ENCODE data around the gene SPPL2B. TPM values are rescaled to one million over a fixed set of nuclear protein-coding genes. Genes with fewer than 3 reads are reported as not detected.
A peak's percentile ranks its signal among the peaks of the same experiment; 100 is the strongest.

The SPPL2B gene
- total and polyA plus RNA-seq, 7 donors: 11.4 to 38.0 (median 22.1) TPM

DNA sequence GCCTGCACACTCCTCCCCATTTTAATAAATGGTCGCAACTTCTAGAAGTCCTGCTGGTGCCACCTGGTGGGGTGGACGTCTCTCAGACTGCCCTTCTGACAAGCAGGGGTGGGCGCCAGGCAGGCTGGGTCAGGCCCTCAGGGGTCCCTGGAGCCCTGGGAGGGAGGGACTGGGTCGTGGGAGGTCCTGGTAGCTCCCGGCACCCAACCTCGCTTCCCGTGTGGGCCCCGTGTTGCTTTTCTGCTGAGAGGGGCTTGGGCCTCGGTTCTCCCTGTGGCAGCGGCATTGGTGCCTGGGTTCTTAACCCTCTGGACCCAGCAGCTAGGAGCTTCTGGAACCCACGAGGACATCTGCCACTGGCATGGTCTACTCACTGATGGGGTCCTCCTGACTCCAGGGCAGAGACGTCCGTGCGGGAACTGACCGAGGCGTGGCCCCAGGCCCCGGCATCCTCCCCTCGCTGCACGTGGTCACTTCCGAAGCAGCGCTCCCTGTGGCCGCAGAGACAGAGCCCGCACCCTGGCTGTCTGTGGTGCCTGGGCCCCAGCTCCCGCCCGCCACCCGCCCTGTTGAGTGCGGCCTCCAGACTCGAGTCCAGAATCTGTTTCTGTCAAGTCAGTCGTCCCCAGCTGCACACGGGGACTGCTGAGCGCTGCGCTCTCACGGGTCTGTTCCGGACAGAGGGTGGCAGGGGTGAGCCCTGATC, 25.6 kb downstream of the SPPL2B start:
- Histone ChIP-seq H3K4me1 (peaks cover 9% of the 10 kb centered on the region), H3K27ac (no peak overlapping the region), H3K36me3 (ENCODE audit: insufficient read depth in 1 of 2, low read depth in 1 of 2) (peaks cover 0 to 44% of the 10 kb centered on the region in 2 donors), H3K4me3 (no peak overlapping the region), H3K27me3 (ENCODE audit: insufficient read depth in 3 of 3, low read length in 2 of 3) (no peaks in the 10 kb centered on the region), H3K9me3 (no peaks in the 10 kb centered on the region)
- TF ChIP-seq, protein P1, sequence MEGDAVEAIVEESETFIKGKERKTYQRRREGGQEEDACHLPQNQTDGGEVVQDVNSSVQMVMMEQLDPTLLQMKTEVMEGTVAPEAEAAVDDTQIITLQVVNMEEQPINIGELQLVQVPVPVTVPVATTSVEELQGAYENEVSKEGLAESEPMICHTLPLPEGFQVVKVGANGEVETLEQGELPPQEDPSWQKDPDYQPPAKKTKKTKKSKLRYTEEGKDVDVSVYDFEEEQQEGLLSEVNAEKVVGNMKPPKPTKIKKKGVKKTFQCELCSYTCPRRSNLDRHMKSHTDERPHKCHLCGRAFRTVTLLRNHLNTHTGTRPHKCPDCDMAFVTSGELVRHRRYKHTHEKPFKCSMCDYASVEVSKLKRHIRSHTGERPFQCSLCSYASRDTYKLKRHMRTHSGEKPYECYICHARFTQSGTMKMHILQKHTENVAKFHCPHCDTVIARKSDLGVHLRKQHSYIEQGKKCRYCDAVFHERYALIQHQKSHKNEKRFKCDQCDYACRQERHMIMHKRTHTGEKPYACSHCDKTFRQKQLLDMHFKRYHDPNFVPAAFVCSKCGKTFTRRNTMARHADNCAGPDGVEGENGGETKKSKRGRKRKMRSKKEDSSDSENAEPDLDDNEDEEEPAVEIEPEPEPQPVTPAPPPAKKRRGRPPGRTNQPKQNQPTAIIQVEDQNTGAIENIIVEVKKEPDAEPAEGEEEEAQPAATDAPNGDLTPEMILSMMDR (IDR thresholded peaks at IDR 0.05): no peak
- intact Hi-C loops (cut with DNase I): no loop called here
- DNase-seq (no peak), ATAC-seq (no peak)
- 91 to 93% (median 92%) methylated on average over 30 to 34 of the region's 34 CpGs for WGBS, 3 donors

DNA sequence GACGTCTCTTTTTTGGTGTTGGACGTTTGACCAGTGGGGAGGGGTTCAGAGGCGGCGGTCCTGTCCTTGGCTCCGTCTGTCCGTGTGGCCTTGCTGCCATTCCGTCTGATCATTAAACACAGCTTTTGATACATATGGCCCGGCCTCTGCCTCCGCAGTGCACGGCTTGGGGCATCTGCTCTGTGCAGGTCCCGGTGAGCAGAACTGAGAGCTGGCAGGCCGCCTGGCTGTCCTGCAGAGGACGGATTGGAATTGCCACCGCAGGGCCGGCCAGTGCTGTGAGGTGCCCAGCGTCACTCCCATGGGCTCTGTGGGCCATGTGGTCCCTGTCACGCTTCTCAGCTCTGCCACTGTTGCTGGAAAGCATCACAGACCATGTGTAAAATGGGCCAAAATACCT, 26.2 kb downstream of the SPPL2B start:
- Histone ChIP-seq H3K4me3 (no peak overlapping the region), H3K27ac (no peak overlapping the region), H3K27me3 (ENCODE audit: insufficient read depth in 3 of 3, low read length in 2 of 3) (no peaks in the 10 kb centered on the region), H3K36me3 (ENCODE audit: insufficient read depth in 1 of 2, low read depth in 1 of 2) (peaks cover 0 to 44% of the 10 kb centered on the region in 2 donors), H3K4me1 (peaks cover 9% of the 10 kb centered on the region), H3K9me3 (no peaks in the 10 kb centered on the region)
- TF ChIP-seq, protein P1 (IDR thresholded peaks at IDR 0.05): no peak
- ATAC-seq: no peak
- no peak for DNase-seq
- WGBS, 3 donors: 84 to 89% (median 86%) methylated on average over 17 of the region's 17 CpGs
- intact Hi-C loops (cut with DNase I): no loop called here

DNA sequence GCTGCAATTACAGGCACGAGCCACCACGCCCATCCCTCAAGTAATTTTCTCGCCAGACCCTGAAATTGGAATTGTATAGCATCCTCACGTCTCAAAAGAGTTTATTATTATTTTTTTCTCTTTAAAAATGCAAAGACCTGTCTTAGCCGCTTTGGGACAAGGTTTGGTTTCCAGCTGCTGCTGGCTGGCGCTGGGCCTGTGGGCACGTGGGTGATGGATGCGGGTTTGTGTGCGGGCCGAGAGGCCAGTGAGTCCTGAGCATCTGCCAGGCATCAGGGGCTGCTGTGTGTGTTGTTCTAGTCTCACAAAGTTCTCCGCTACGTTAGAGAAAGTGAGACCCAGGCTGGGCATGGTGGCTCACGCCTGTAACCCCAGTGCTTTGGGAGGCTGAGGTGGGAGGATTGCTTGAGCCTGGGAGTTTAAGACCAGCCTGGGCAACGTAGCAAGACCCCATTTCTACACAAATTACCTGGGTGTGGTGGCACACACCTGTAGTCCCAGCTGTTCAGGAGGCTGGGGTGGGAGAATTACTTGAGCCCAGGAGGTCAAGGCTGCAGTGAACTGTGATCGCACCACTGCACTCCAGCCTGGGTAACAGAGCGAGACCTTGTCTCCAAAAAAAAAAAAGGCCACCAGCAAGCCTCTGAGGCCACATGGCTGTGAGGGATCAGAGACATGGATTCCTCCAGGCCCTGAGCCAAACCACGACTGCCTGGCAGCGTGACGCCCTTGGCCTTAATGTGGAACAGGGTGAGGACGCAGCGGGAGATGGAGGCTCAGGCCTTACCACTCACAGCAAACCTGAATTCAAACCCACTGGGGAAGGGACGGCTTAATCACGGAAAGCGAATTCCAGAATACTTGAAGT, 26.9 kb downstream of the SPPL2B start:
- peak; percentile 50 to 73 for DNase-seq

DNA sequence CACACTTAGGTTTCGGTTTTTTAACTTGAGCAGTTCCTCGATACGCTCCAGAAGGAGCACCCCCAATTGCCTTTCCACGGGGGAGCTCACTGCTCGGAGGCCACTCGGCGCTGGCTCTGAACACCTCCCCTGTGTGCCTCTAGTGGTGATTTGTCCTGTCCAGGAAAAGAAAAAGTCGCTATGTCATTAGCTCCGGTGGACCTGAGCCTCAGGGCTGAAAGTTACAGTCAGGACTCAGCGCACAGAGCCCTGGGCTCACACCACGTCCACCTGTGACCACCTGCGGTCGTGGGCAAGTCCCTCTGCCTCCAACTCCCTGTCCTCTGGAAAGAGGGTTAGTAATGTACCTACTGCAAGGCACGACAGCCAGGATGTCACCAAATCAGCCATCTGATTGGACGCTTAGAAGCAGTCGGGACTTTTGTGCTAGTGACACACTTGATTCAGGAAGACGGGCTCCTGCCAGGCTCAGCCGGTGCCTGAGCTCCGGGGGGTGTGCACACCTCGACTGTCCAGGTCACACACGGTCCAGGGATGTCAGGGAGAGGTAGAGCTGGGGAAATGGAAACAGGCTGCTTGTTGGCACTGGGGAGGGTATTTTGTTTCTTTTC, 27.7 kb downstream of the SPPL2B start:
- H3K9me3 ChIP-seq: no peaks in the 10 kb centered on the region
- H3K27ac ChIP-seq: no peak overlapping the region
- H3K4me3 ChIP-seq: no peak overlapping the region
- peaks cover 9% of the 10 kb centered on the region for H3K4me1 ChIP-seq
- peaks cover 0 to 35% of the 10 kb centered on the region in 2 donors for H3K36me3 ChIP-seq (ENCODE audit: insufficient read depth in 1 of 2, low read depth in 1 of 2)
- intact Hi-C loops (cut with DNase I): no loop called here
- ATAC-seq: peak in 2 of 4 donors; percentile 21 to 28
- DNase-seq: no peak
- TF ChIP-seq, protein P1 (IDR thresholded peaks at IDR 0.05): no peak
- 70 to 72% (median 72%) methylated on average over 21 of the region's 21 CpGs for whole genome bisulfite sequencing, 3 donors
- peaks cover 0 to 8% (median 6%) of the 10 kb centered on the region in 3 donors for H3K27me3 ChIP-seq (ENCODE audit: insufficient read depth in 3 of 3, low read length in 2 of 3)

More for the DNA sequence above, 26.9 kb downstream of the SPPL2B start:
- TF ChIP-seq, protein P1 (IDR thresholded peaks at IDR 0.05): no peak
- H3K27me3 ChIP-seq (ENCODE audit: insufficient read depth in 3 of 3, low read length in 2 of 3): peaks cover 0 to 3% (median 1%) of the 10 kb centered on the region in 3 donors
- no peaks in the 10 kb centered on the region for H3K9me3 ChIP-seq
- intact Hi-C loops (cut with DNase I): no loop called here
- no peak overlapping the region for H3K4me3 ChIP-seq
- H3K36me3 ChIP-seq (ENCODE audit: insufficient read depth in 1 of 2, low read depth in 1 of 2): peaks cover 0 to 42% of the 10 kb centered on the region in 2 donors
- peaks cover 9% of the 10 kb centered on the region for H3K4me1 ChIP-seq
- ATAC-seq: peak; percentile 71 to 93 (median 87)
- H3K27ac ChIP-seq: no peak overlapping the region
- 63 to 76% (median 69%) methylated on average over 24 of the region's 24 CpGs for WGBS, 3 donors
